ENCODE measurements around the gene PSME3IP1.

Gene PSME3IP1

GRCh38 chr16:57143149-57143921 lies 42.5 kb downstream of the PSME3IP1 start:
- no peak for FAIRE-seq

GRCh38 chr16:57141822-57142631 lies 43.8 kb downstream of the PSME3IP1 start:
- FAIRE-seq, result no peak

- FAIRE-seq, result no peak
Observed at GRCh38 chr16:57140931-57141668, 44.7 kb downstream of the PSME3IP1 start.

- no peak for FAIRE-seq
Observed at GRCh38 chr16:57138281-57138935, 47.4 kb downstream of the PSME3IP1 start.

GRCh38 chr16:57137566-57138273 lies 48.1 kb downstream of the PSME3IP1 start:
- no peak for FAIRE-seq

GRCh38 chr16:57137043-57137442 lies 48.8 kb downstream of the PSME3IP1 start:
- FAIRE-seq, result no peak

GRCh38 chr16:57134982-57135381 lies 50.9 kb downstream of the PSME3IP1 start:
- no peak for FAIRE-seq

GRCh38 chr16:57133886-57134285 lies 52.0 kb downstream of the PSME3IP1 start:
- FAIRE-seq, result no peak

- no peak for FAIRE-seq
Observed at GRCh38 chr16:57133031-57133430, 52.8 kb downstream of the PSME3IP1 start.

GRCh38 chr16:57132470-57132869 lies 53.4 kb downstream of the PSME3IP1 start:
- no peak for FAIRE-seq

- FAIRE-seq, result no peak
Observed at GRCh38 chr16:57131351-57131970, 54.4 kb downstream of the PSME3IP1 start.

- no peak for FAIRE-seq
Observed at GRCh38 chr16:57130950-57131321, 54.9 kb downstream of the PSME3IP1 start.

GRCh38 chr16:57128771-57129389 lies 57.0 kb downstream of the PSME3IP1 start:
- no peak for FAIRE-seq

GRCh38 chr16:57127836-57128235 lies 58.0 kb downstream of the PSME3IP1 start:
- no peak for FAIRE-seq

- no peak for FAIRE-seq
Observed at GRCh38 chr16:57127037-57127763, 58.6 kb downstream of the PSME3IP1 start.

- FAIRE-seq, result no peak
Observed at GRCh38 chr16:57126411-57126810, 59.4 kb downstream of the PSME3IP1 start.

GRCh38 chr16:57125969-57126368 lies 59.9 kb downstream of the PSME3IP1 start:
- FAIRE-seq, result no peak

GRCh38 chr16:57125376-57125775 lies 60.5 kb downstream of the PSME3IP1 start:
- FAIRE-seq, result no peak

GRCh38 chr16:57123974-57124674 lies 61.7 kb downstream of the PSME3IP1 start:
- no peak for FAIRE-seq

All from TTC549 (cell line).